Liver (tissue), 9 donors: ENCODE measurements around the gene LRRC2. TPM values are rescaled to one million over a fixed set of nuclear protein-coding genes. Genes with fewer than 3 reads are reported as not detected.

ENCODE experiments used
- DNase-seq: peaks from one replicate; pipeline ENCODE4 v3.0.0-alpha.2; 2017; ENCODE audit warnings: low spot score
- H3K27ac ChIP-seq, 2 donors: one replicate each; pipeline ENCODE4 v1.7.0; 2013; ENCODE audit warnings: inconsistent platforms in 2 of 2, low read length in 2 of 2, control low read depth in 1 of 2, low read depth in 1 of 2, mild to moderate bottlenecking in 1 of 2
- H3K27me3 ChIP-seq, 4 donors: one replicate each; pipeline versions ENCODE4 v1.6.1 to v1.7.0; 2013; ENCODE audit warnings: low read length in 3 of 4, inconsistent platforms in 1 of 4, mild to moderate bottlenecking in 1 of 4, moderate library complexity in 1 of 4; ENCODE audit not compliant: control insufficient read depth in 4 of 4, insufficient read depth in 4 of 4
- H3K36me3 ChIP-seq, 4 donors: one replicate each; pipeline versions ENCODE4 v1.6.1 to v1.7.0; 2013; ENCODE audit warnings: low read length in 3 of 4, mild to moderate bottlenecking in 3 of 4, low read depth in 1 of 4, moderate library complexity in 1 of 4; ENCODE audit not compliant: control insufficient read depth in 4 of 4, insufficient read depth in 3 of 4
- H3K4me1 ChIP-seq, 4 donors: one replicate each; pipeline versions ENCODE4 v1.6.1 to v1.7.0; 2013; ENCODE audit warnings: low read length in 3 of 4, mild to moderate bottlenecking in 3 of 4, moderate library complexity in 1 of 4; ENCODE audit not compliant: control insufficient read depth in 4 of 4, insufficient read depth in 4 of 4
- H3K4me3 ChIP-seq, 3 donors: one replicate each; pipeline versions ENCODE4 v1.6.1 to v1.7.0; 2013; ENCODE audit warnings: low read length in 3 of 3, control low read depth in 1 of 3, low read depth in 1 of 3, mild to moderate bottlenecking in 1 of 3
- H3K9ac ChIP-seq, 2 donors: one replicate each; pipeline ENCODE4 v1.7.0; 2013; ENCODE audit warnings: low read length in 2 of 2, mild to moderate bottlenecking in 2 of 2, moderate library complexity in 2 of 2, control low read depth in 1 of 2, low read depth in 1 of 2
- H3K9me3 ChIP-seq, 4 donors: one replicate each; pipeline versions ENCODE4 v1.6.1 to v1.7.0; 2013; ENCODE audit warnings: low read length in 3 of 4; ENCODE audit not compliant: control insufficient read depth in 4 of 4
- ATF3 ChIP-seq: IDR thresholded peaks from 2 replicates; pipeline ENCODE4 v1.6.1; 2016; ENCODE audit warnings: antibody characterized with exemption
- CTCF ChIP-seq: fragments of 150-350 bp; IDR thresholded peaks from 2 replicates; pipeline ENCODE4 v1.5.1; 2017; ENCODE audit warnings: improper control_type of control experiment, low read depth, low read length; ENCODE audit not compliant: missing input control
- EGR1 ChIP-seq, 2 donors: IDR thresholded peaks; 2 replicates each; pipeline ENCODE4 v1.6.1; 2016 to 2018; ENCODE audit warnings: antibody characterized with exemption in 2 of 2, low read depth in 2 of 2
- FOXA1 ChIP-seq: IDR thresholded peaks from 2 replicates; pipeline ENCODE4 v1.6.1; 2016; ENCODE audit warnings: antibody characterized with exemption
- FOXA2 ChIP-seq: IDR thresholded peaks from 2 replicates; pipeline ENCODE4 v1.6.1; 2016; ENCODE audit warnings: antibody characterized with exemption
- GABPA ChIP-seq, 2 donors: IDR thresholded peaks in 1 of 2; conservative IDR thresholded peaks in 1 of 2; 2 replicates each; pipeline ENCODE4 v1.6.1; 2016; ENCODE audit warnings: antibody characterized with exemption in 2 of 2, mild to moderate bottlenecking in 1 of 2, moderate library complexity in 1 of 2
- HNF4A ChIP-seq, 2 donors: conservative IDR thresholded peaks; 2 replicates each; pipeline ENCODE4 v1.6.1; 2016; ENCODE audit warnings: antibody characterized with exemption in 2 of 2, mild to moderate bottlenecking in 2 of 2
- HNF4G ChIP-seq: IDR thresholded peaks from 2 replicates; pipeline ENCODE4 v1.6.1; 2016; ENCODE audit warnings: antibody characterized with exemption
- JUND ChIP-seq, 2 donors: IDR thresholded peaks; 2 replicates each; pipeline ENCODE4 v1.6.1; 2016; ENCODE audit warnings: antibody characterized with exemption in 2 of 2
- MAX ChIP-seq: IDR thresholded peaks from 2 replicates; pipeline ENCODE4 v1.6.1; 2016; ENCODE audit warnings: antibody characterized with exemption
- NR2F2 ChIP-seq: IDR thresholded peaks from 2 replicates; pipeline ENCODE4 v1.6.1; 2016; ENCODE audit warnings: antibody characterized with exemption
- RAD21 ChIP-seq, 2 donors: IDR thresholded peaks; 2 replicates each; pipeline ENCODE4 v1.6.1; 2016; ENCODE audit warnings: antibody characterized with exemption in 2 of 2, mild to moderate bottlenecking in 2 of 2
- REST ChIP-seq: IDR thresholded peaks from 2 replicates; pipeline ENCODE4 v1.6.1; 2016; ENCODE audit warnings: antibody characterized with exemption, mild to moderate bottlenecking
- RXRA ChIP-seq, 2 donors: IDR thresholded peaks; 2 replicates each; pipeline ENCODE4 v1.6.1; 2017 to 2018; ENCODE audit warnings: antibody characterized with exemption in 2 of 2, mild to moderate bottlenecking in 1 of 2
- SP1 ChIP-seq: IDR thresholded peaks from 2 replicates; pipeline ENCODE4 v1.6.1; 2018; ENCODE audit warnings: antibody characterized with exemption, mild to moderate bottlenecking
- TAF1 ChIP-seq: conservative IDR thresholded peaks from 2 replicates; pipeline ENCODE4 v1.6.1; 2016; ENCODE audit warnings: antibody characterized with exemption, mild to moderate bottlenecking
- YY1 ChIP-seq: IDR thresholded peaks from 2 replicates; pipeline ENCODE4 v1.6.1; 2016; ENCODE audit warnings: antibody characterized with exemption, mild to moderate bottlenecking
- WGBS: extraction: QIAGEN DNeasy Blood & Tissue Kit; methylation state at CpG from one replicate; pipeline ENCODE4 v1.1.7; 2013; 5-methylcytosine and 5-hydroxymethylcytosine counted together
- polyA plus RNA-seq, 2 donors: library from polyadenylated mRNA; stranded (reverse) in 1 of 2; unstranded in 1 of 2; fragments of 200-250 nt in 1 of 2; fragments of >200 nt in 1 of 2; fragmentation: Nextera tagmentation in 1 of 2; extraction: Ambion mirVana in 1 of 2; gene quantifications; one replicate each; pipeline versions ENCODE4 v1.2.1 to v1.2.3, GENCODE V29; 2013 to 2015
- total RNA-seq, 2 donors: library from RNA; depleted of rRNA; stranded (reverse); fragments of >200 nt; gene quantifications; one replicate each; pipeline ENCODE4 v1.2.3, GENCODE V29; 2014
- TF ChIP-seq, protein P1 (sequence below): IDR thresholded peaks from 2 replicates; pipeline ENCODE4 v1.6.1; 2016; ENCODE audit warnings: antibody characterized with exemption
- donor health status: healthy.
- donor health status: healthy.
- donor health status: healthy.
- donor health status: healthy.
- donor health status: healthy.

LRRC2 gene
- total and polyA plus RNA-seq, 4 donors: 0.93 to 7.6 (median 4.2) TPM

- Histone ChIP-seq H3K27me3 (no peaks in the 10 kb centered on the region), H3K9ac (no peak overlapping the region), H3K9me3 (no peaks in the 10 kb centered on the region), H3K4me3 (no peak overlapping the region), H3K36me3 (no peaks in the 10 kb centered on the region), H3K4me1 (peaks cover 2 to 47% (median 42%) of the 10 kb centered on the region in 4 donors), H3K27ac (peak overlapping the region; percentile 20 to 48)
- no peak for DNase-seq
- 34% methylated on average over 11 of the region's 11 CpGs for WGBS
- TF ChIP-seq REST: peak; percentile 55
- TF ChIP-seq FOXA1: peak; percentile 87
- TF ChIP-seq GABPA (IDR thresholded peaks at IDR 0.05 in 1 of 2, conservative IDR thresholded peaks at IDR 0.05 in 1 of 2): peak in 1 of 2 donors; percentile 51
- no peak for TF ChIP-seq TAF1
- TF ChIP-seq, protein P1, sequence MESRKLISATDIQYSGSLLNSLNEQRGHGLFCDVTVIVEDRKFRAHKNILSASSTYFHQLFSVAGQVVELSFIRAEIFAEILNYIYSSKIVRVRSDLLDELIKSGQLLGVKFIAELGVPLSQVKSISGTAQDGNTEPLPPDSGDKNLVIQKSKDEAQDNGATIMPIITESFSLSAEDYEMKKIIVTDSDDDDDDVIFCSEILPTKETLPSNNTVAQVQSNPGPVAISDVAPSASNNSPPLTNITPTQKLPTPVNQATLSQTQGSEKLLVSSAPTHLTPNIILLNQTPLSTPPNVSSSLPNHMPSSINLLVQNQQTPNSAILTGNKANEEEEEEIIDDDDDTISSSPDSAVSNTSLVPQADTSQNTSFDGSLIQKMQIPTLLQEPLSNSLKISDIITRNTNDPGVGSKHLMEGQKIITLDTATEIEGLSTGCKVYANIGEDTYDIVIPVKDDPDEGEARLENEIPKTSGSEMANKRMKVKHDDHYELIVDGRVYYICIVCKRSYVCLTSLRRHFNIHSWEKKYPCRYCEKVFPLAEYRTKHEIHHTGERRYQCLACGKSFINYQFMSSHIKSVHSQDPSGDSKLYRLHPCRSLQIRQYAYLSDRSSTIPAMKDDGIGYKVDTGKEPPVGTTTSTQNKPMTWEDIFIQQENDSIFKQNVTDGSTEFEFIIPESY: peak; percentile 83
- peak; percentile 73 for TF ChIP-seq JUND (IDR thresholded peaks at IDR 0.05)
- peak; percentile 83 for TF ChIP-seq YY1
- TF ChIP-seq EGR1 (IDR thresholded peaks at IDR 0.05; ENCODE audit: low read depth in 2 of 2): peak; percentile 54 to 76
- peak; percentile 89 for TF ChIP-seq FOXA2
- TF ChIP-seq CTCF: no peak
- peak; percentile 28 for TF ChIP-seq HNF4G
- TF ChIP-seq HNF4A (conservative IDR thresholded peaks at IDR 0.05): peak; percentile 80 to 90
- TF ChIP-seq NR2F2: peak; percentile 30
- TF ChIP-seq RXRA (IDR thresholded peaks at IDR 0.05): peak; percentile 94 to 97
- TF ChIP-seq ATF3: peak; percentile 48
- TF ChIP-seq MAX: peak; percentile 98
- TF ChIP-seq RAD21 (IDR thresholded peaks at IDR 0.05): peak; percentile 55 to 69
- peak; percentile 86 for TF ChIP-seq SP1
These were observed 74.7 kb downstream of the LRRC2 start for GRCh38 chr3:46491089-46492070.
